ENCODE data around the gene ZDHHC14.

GRCh38 chr6:157603971-157604370 is 223.0 kb downstream of the ZDHHC14 start:
- TF ChIP-seq ZNF274 (IDR thresholded peaks at IDR 0.05; ENCODE audit: low read depth, low read length) (no peak), YY1 (IDR thresholded peaks at IDR 0.05; ENCODE audit: insufficient read depth, insufficient read length) (no peak)
